HT1080 (cell line): ENCODE data around the gene S100A1. TPM values are rescaled to one million over a fixed set of nuclear protein-coding genes. Genes with fewer than 3 reads are reported as not detected.

Experiments
- DNase-seq: peaks from one replicate; pipeline ENCODE4 v3.0.0-alpha.2; 2015; ENCODE audit warnings: low read depth
- total RNA-seq: library from RNA; depleted of rRNA; stranded (reverse); fragments of >200 nt; shearing (Covaris generic); gene quantifications from 2 replicates; pipeline ENCODE4 v1.2.3, GENCODE V29; 2014; rRNA removed

S100A1 gene
- total RNA-seq, 1 experiment from 2014 or later = not detected

DNA sequence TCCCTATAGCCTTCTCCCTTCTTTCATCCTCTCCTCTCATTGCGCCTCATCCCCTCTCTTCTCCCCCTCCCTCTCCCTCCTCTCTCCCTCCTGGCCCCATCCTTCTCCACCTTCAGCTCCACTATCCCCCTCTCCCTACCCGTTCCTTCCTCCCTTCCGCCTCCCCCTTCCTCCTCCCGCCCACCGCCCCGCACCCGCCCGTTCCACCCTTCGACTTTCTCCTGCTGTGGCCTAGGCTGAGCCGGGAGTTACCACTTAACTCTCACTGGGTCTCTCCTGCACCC, 51.8 kb downstream of the S100A1 start:
- DNase-seq = no peak

Other genes starting within 250 kb of the S100A1 start
- not detected in 2 replicates for gene S100A8, start 237.4 kb upstream of the S100A1 start, total RNA-seq
- gene S100A7A, start 211.9 kb upstream of the S100A1 start, total RNA-seq = not detected in 2 replicates
- gene S100A7, start 167.8 kb upstream of the S100A1 start, total RNA-seq = not detected in 2 replicates
- 1,050 and 1,792 TPM in 2 replicates for gene S100A6, start 92.4 kb upstream of the S100A1 start, total RNA-seq
- gene S100A5, start 87.5 kb upstream of the S100A1 start, total RNA-seq = 0.53 and 2.4 TPM in 2 replicates
- 25.4 and 29.0 TPM in 2 replicates for gene S100A4, start 82.6 kb upstream of the S100A1 start, total RNA-seq
- 9.6 and 14.4 TPM in 2 replicates for gene S100A3, start 79.2 kb upstream of the S100A1 start, total RNA-seq
- gene S100A2, start 62.6 kb upstream of the S100A1 start, total RNA-seq = 79.0 and 143 TPM in 2 replicates
- 862 and 1,038 TPM in 2 replicates for gene S100A16, start 15.3 kb upstream of the S100A1 start, total RNA-seq
- gene S100A14, start 12.1 kb upstream of the S100A1 start, total RNA-seq = 0.88 TPM in 1 of 2 replicates, not detected in the other
- 71.0 and 106 TPM in 2 replicates for gene S100A13, start 929 bp upstream of the S100A1 start, total RNA-seq
- gene CHTOP, start 5.6 kb downstream of the S100A1 start, total RNA-seq = 46.3 and 55.8 TPM in 2 replicates
- gene SNAPIN, start 30.3 kb downstream of the S100A1 start, total RNA-seq = 64.0 and 74.4 TPM in 2 replicates
- 359 and 368 TPM in 2 replicates for gene ILF2, start 42.6 kb downstream of the S100A1 start, total RNA-seq
- gene NPR1, start 50.3 kb downstream of the S100A1 start, total RNA-seq = 0.02 and 0.03 TPM in 2 replicates
- 22.1 and 22.2 TPM in 2 replicates for gene INTS3, start 99.6 kb downstream of the S100A1 start, total RNA-seq
- gene SLC27A3, start 147.0 kb downstream of the S100A1 start, total RNA-seq = 0.74 and 4.5 TPM in 2 replicates